ENCODE results near the gene CD52. TPM values are rescaled to one million over a fixed set of nuclear protein-coding genes. Genes with fewer than 3 reads are reported as not detected.

The CD52 gene
- total and polyA plus RNA-seq, 2 of the 13 experiments (the other 11 are each of a cell fraction or from before 2014, with no cell fraction given), result 0.32 TPM; not detected in 1

- Histone ChIP-seq H2AFZ (ENCODE audit: low read length) (no peak overlapping the region), H3K4me2 (ENCODE audit: low read depth, low read length) (no peak overlapping the region), H3K9me3 (ENCODE audit: low read length) (no peaks in the 10 kb centered on the region), H4K20me1 (ENCODE audit: insufficient read depth, low read length) (no peaks in the 10 kb centered on the region), H3K27ac (ENCODE audit: extremely low read length, insufficient read depth, low read length) (no peak overlapping the region), H3K4me1 (ENCODE audit: insufficient read depth, low read length) (peaks cover 31% of the 10 kb centered on the region), H3K4me3 (replicated peaks in 1 of 3; ENCODE audit: insufficient read depth in 1 of 3, low read depth in 2 of 3, low read length in 3 of 3) (no peak overlapping the region), H3K36me3 (replicated peaks in 1 of 2; ENCODE audit: control insufficient read depth in 1 of 2, insufficient read depth in 2 of 2, low read length in 2 of 2) (no peaks in the 10 kb centered on the region; a peak in 1 of 5 replicates), H3K9ac (ENCODE audit: insufficient read depth, low read depth, low read length) (peak overlapping the region; percentile 9; the same call in 1 of the 2 replicates), H3K79me2 (ENCODE audit: insufficient read depth, low read length) (no peaks in the 10 kb centered on the region), H3K27me3 (ENCODE audit: control insufficient read depth in 1 of 2, insufficient read depth in 2 of 2, low read length in 2 of 2) (no peaks in the 10 kb centered on the region; a peak in 1 of 5 replicates)
- no peak for FAIRE-seq
- ChIA-PET POLR2A (no interaction called here), CTCF (ENCODE audit: low intra/inter-chr PET ratio, low total read pairs) (no interaction called here)
- ATAC-seq, result no peak
- TF ChIP-seq SNAPC2 (CRISPR knock-in tag; IDR thresholded peaks at IDR 0.05), result no peak
- no peak for TF ChIP-seq ARNT (IDR thresholded peaks at IDR 0.05)
- TF ChIP-seq ZNF263 (CRISPR knock-in tag; IDR thresholded peaks at IDR 0.05), result no peak
- TF ChIP-seq SP5 (CRISPR knock-in tag; IDR thresholded peaks at IDR 0.05; ENCODE audit: borderline replicate concordance, low read depth), result no peak
- no peak for TF ChIP-seq SALL1 (CRISPR knock-in tag; IDR thresholded peaks at IDR 0.05)
- no peak for TF ChIP-seq ZNF878 (CRISPR knock-in tag; IDR thresholded peaks at IDR 0.05)
- no peak for TF ChIP-seq PCBP2 (optimal IDR thresholded peaks at IDR 0.05; ENCODE audit: low read depth, low read length, poor library complexity, severe bottlenecking)
- no peak for TF ChIP-seq ZNF619 (CRISPR knock-in tag; IDR thresholded peaks at IDR 0.05)
- no peak for TF ChIP-seq ZNF501 (CRISPR knock-in tag; IDR thresholded peaks at IDR 0.05)
- TF ChIP-seq MTA3 (CRISPR knock-in tag; IDR thresholded peaks at IDR 0.05), result no peak
- TF ChIP-seq BCL3 (CRISPR knock-in tag; IDR thresholded peaks at IDR 0.05), result no peak
- TF ChIP-seq CSRNP1 (CRISPR knock-in tag; IDR thresholded peaks at IDR 0.05), result no peak
- TF ChIP-seq ZNF251 (CRISPR knock-in tag; IDR thresholded peaks at IDR 0.05), result no peak
- TF ChIP-seq ZNF207 (IDR thresholded peaks at IDR 0.05; ENCODE audit: borderline replicate concordance), result no peak
- TF ChIP-seq KDM6A (CRISPR knock-in tag; IDR thresholded peaks at IDR 0.05; ENCODE audit: low read depth), result no peak
- no peak for TF ChIP-seq MIER2 (CRISPR knock-in tag; IDR thresholded peaks at IDR 0.05)
- no peak for TF ChIP-seq NFYB (CRISPR knock-in tag; IDR thresholded peaks at IDR 0.05)
- BruUV-seq (replicated peaks), result no TSS peak
- intact Hi-C loops (cut with micrococcal nuclease; ENCODE audit: unreplicated experiment), result no loop called here
- 83% methylated on average over 5 of the region's 8 CpGs for WGBS (ENCODE audit: low lambda C conversion rate)
- in situ Hi-C loops (cut with HindIII; ENCODE audit: extremely low pct_ligation_motif_present, low pct_unique_long_range_greater_than_20kb), result no loop called here
- no peak for DNase-seq (ENCODE audit: low spot score)
Measured at GRCh38 chr1:26302733-26303405, 14.9 kb upstream of the CD52 start.

Measured in HepG2 (cell line).